ENCODE results near the gene ECSCR. TPM values are rescaled to one million over a fixed set of nuclear protein-coding genes. Genes with fewer than 3 reads are reported as not detected.

ECSCR gene
- total and polyA plus RNA-seq, 2 of the 8 experiments (the other 6 are each of a cell fraction or from before 2014, with no cell fraction given) = 2.7 to 7.2 TPM

- WGBS, 2 experiments (ENCODE audit: extremely low coverage in 1 of 2, insufficient coverage in 1 of 2, insufficient read length in 1 of 2, insufficient replicate concordance in 2 of 2, low coverage in 1 of 2, low lambda C conversion rate in 2 of 2, missing lambda C conversion rate in 1 of 2) = 95% methylated on average over 1 of the region's 1 CpG; no CpG with 5 or more reads in 1 of the 2 experiments
- POLR2A ChIA-PET (ENCODE audit: partially characterized antibody) = interaction anchor here (1.3 kb wide), 1 partner anchor 20 kb away, joined by 3 read pairs; no protein-coding TSS in a partner anchor
- TF ChIP-seq ATF3 (IDR thresholded peaks at IDR 0.05; ENCODE audit: insufficient read depth, low read depth, low read length) (no peak), RXRA (IDR thresholded peaks at IDR 0.05; ENCODE audit: insufficient read depth, low read depth, low read length) (no peak), JUND (IDR thresholded peaks at IDR 0.05; ENCODE audit: low read length) (no peak), CBX8 (IDR thresholded peaks at IDR 0.05; ENCODE audit: borderline replicate concordance, low read depth, low read length) (no peak), SP4 (IDR thresholded peaks at IDR 0.05; ENCODE audit: low read length) (no peak)
- Histone ChIP-seq H3K14ac (ENCODE audit: insufficient read length) (no peak overlapping the region), H2BK120ac (replicated peaks; ENCODE audit: low read depth, low read length) (no peak overlapping the region), H3K4ac (replicated peaks; ENCODE audit: insufficient read length, low read depth, low read length) (no peak overlapping the region), H3K36me3 (ENCODE audit: control insufficient read depth in 2 of 4, insufficient read depth in 4 of 4, low read length in 3 of 4) (peaks cover 0 to 18% (median 6%) of the 10 kb centered on the region in 4 experiments; a peak in 3 of 8 replicates), H2BK15ac (ENCODE audit: low read length) (no peak overlapping the region), H2BK5ac (ENCODE audit: low read depth, low read length) (no peak overlapping the region), H3K4me3 (ENCODE audit: extremely low read depth in 1 of 4, insufficient read depth in 2 of 4, low read depth in 3 of 4, low read length in 4 of 4) (no peak overlapping the region), H4K8ac (ENCODE audit: extremely low read depth, insufficient read depth, low read length) (no peak overlapping the region), H2BK20ac (ENCODE audit: low read length) (no peak overlapping the region), H3K56ac (replicated peaks; ENCODE audit: insufficient read length, low read depth, low read length) (no peak overlapping the region), H3K18ac (ENCODE audit: extremely low read depth, low read length) (no peak overlapping the region), H4K20me1 (replicated peaks in 1 of 2; ENCODE audit: control insufficient read depth in 1 of 2, insufficient read depth in 2 of 2, low read length in 2 of 2) (no peaks in the 10 kb centered on the region), H3K79me1 (ENCODE audit: low read depth, low read length) (no peaks in the 10 kb centered on the region), H2BK12ac (ENCODE audit: low read depth, low read length) (no peak overlapping the region), H3K27me3 (replicated peaks in 1 of 4; ENCODE audit: control insufficient read depth in 3 of 4, extremely low read depth in 1 of 4, insufficient read depth in 3 of 4, low read length in 3 of 4) (no peaks in the 10 kb centered on the region), H3K79me2 (ENCODE audit: control insufficient read depth in 1 of 2, insufficient read depth in 2 of 2, low read length in 2 of 2) (no peaks in the 10 kb centered on the region), H4K5ac (ENCODE audit: insufficient read length, low read depth, low read length) (no peak overlapping the region), H2AK5ac (ENCODE audit: low read depth, low read length) (no peak overlapping the region), H3K9ac (replicated peaks in 1 of 4; ENCODE audit: extremely low read depth in 1 of 4, low read depth in 3 of 4, low read length in 3 of 4) (no peak overlapping the region), H2AFZ (ENCODE audit: low read length) (no peak overlapping the region), H3K23ac (ENCODE audit: insufficient read length) (no peak overlapping the region), H3K27ac (ENCODE audit: low read depth, low read length) (no peak overlapping the region), H3K4me2 (ENCODE audit: insufficient read depth in 1 of 2, low read depth in 2 of 2, low read length in 2 of 2) (no peak overlapping the region), H4K91ac (replicated peaks; ENCODE audit: insufficient read length, low read length) (no peak overlapping the region), H3K23me2 (ENCODE audit: low read depth, low read length) (no peaks in the 10 kb centered on the region), H3K4me1 (replicated peaks in 1 of 4; ENCODE audit: control insufficient read depth in 3 of 4, insufficient read depth in 4 of 4, low read length in 3 of 4) (no peaks in the 10 kb centered on the region), H3K9me3 (ENCODE audit: insufficient read depth in 2 of 2, low read depth in 1 of 2, low read length in 1 of 2) (no peaks in the 10 kb centered on the region)
- DNase-seq (ENCODE audit: low read depth in 1 of 2, low spot score in 2 of 2) (no peak), FAIRE-seq (no peak)
- CTCF ChIA-PET (ENCODE audit: partially characterized antibody) = interaction anchor here (0.7 to 3.4 kb wide), 4 partner anchors 8 to 79 kb away, joined by 3 to 18 read pairs (median 4); no protein-coding TSS in a partner anchor
These were observed 30.8 kb downstream of the ECSCR start for GRCh38 chr5:139431706-139432105.
